K562 (cell line): Measurements from ENCODE around the gene CCDC68. TPM values are rescaled to one million over a fixed set of nuclear protein-coding genes. Genes with fewer than 3 reads are reported as not detected.

Experiments used
- ATAC-seq: fragments of 200-7000 bp; cut with Tn5 transposase; 3 replicates; pipeline ENCODE4 v1.9.1; 2020; ENCODE audit warnings: moderate library complexity
- BruUV-seq: library from RNA; stranded (reverse); fragments of 400-500 nt; replicated peaks from 2 replicates; lab custom pipeline; 2021; lab: Mats Ljungman, UMichigan
- CTCF ChIA-PET: fragments of 300-600 bp; formaldehyde crosslinking; extraction: SDS; loops from one replicate; lab custom pipeline; 2021; ENCODE audit warnings: low intra/inter-chr PET ratio; lab: Yijun Ruan, JAX
- POLR2A ChIA-PET: fragments of 300-600, 350-650 bp; sonication (Branson Sonifier 250); formaldehyde crosslinking; extraction: SDS; loops from one replicate; lab custom pipeline; 2021; ENCODE audit warnings: antibody characterized with exemption, inconsistent platforms; lab: Yijun Ruan, JAX
- DNase-seq, 4 experiments: peaks; one replicate each; pipeline versions ENCODE4 v3.0.0 to v3.0.0-alpha.2; 2011 to 2018; ENCODE audit warnings: low spot score in 3 of 4, mixed read lengths in 3 of 4; ENCODE audit errors: extremely low read depth in 1 of 4
- FAIRE-seq: peaks from 2 replicates; lab custom pipeline; 2011; peaks lifted over from hg19 to GRCh38; lab: Jason Lieb, UNC
- H2AFZ ChIP-seq: 2 replicates; pipeline ENCODE4 v1.6.0; 2011; ENCODE audit warnings: low read depth, low read length, control low read depth, inconsistent platforms
- H3K27ac ChIP-seq: fragments of 200-600 bp; 3 replicates; pipeline ENCODE4 v1.8.0; 2011; ENCODE audit warnings: low read depth, mild to moderate bottlenecking, control low read depth, inconsistent platforms, low read length, moderate library complexity, mixed read lengths; ENCODE audit errors: extremely low read depth
- H3K27me3 ChIP-seq, 2 experiments: fragments of 300-600 bp in 1 of 2; 2 replicates in 1 of 2; 3 replicates in 1 of 2; pipeline versions ENCODE4 v1.6.0 to v1.8.0; 2011; ENCODE audit warnings: inconsistent platforms in 2 of 2, low read length in 2 of 2, mild to moderate bottlenecking in 1 of 2, mixed read lengths in 1 of 2, moderate library complexity in 1 of 2; ENCODE audit not compliant: control insufficient read depth in 2 of 2, insufficient read depth in 2 of 2
- H3K36me3 ChIP-seq: fragments of 300-600 bp; 3 replicates; pipeline ENCODE4 v1.8.0; 2011; ENCODE audit warnings: mild to moderate bottlenecking, low read length, inconsistent platforms; ENCODE audit not compliant: control insufficient read depth, insufficient read depth
- H3K4me1 ChIP-seq, 2 experiments: fragments of 200-600 bp in 1 of 2; replicated peaks in 1 of 2; 2 replicates in 1 of 2; 3 replicates in 1 of 2; pipeline versions ENCODE4 v1.5.1 to v1.8.0; 2011; ENCODE audit warnings: inconsistent platforms in 2 of 2, low read length in 2 of 2, mild to moderate bottlenecking in 1 of 2, mixed read lengths in 1 of 2, moderate library complexity in 1 of 2; ENCODE audit not compliant: control insufficient read depth in 2 of 2, insufficient read depth in 2 of 2
- H3K4me2 ChIP-seq: 2 replicates; pipeline ENCODE4 v1.6.1; 2011; ENCODE audit warnings: low read length, control low read depth, inconsistent platforms, mixed read lengths; ENCODE audit not compliant: insufficient read depth
- H3K4me3 ChIP-seq: fragments of 200-600 bp; sonication (generic), shearing (Covaris generic); 2 replicates; pipeline ENCODE4 v1.5.1; 2016; ENCODE audit warnings: control low read depth, inconsistent platforms
- H3K79me2 ChIP-seq: fragments of 200-600 bp; 3 replicates; pipeline ENCODE4 v1.8.0; 2011; ENCODE audit warnings: low read length, inconsistent platforms; ENCODE audit not compliant: control insufficient read depth, insufficient read depth
- H3K9ac ChIP-seq, 2 experiments: 2 replicates each; pipeline versions ENCODE4 v1.6.0 to v1.6.1; 2011; ENCODE audit warnings: low read depth in 2 of 2, low read length in 2 of 2, control low read depth in 1 of 2, inconsistent platforms in 1 of 2, mild to moderate bottlenecking in 1 of 2, mixed read lengths in 1 of 2; ENCODE audit not compliant: insufficient read depth in 1 of 2
- H3K9me1 ChIP-seq: one replicate; pipeline ENCODE4 v1.6.0; 2011; ENCODE audit warnings: inconsistent platforms, mild to moderate bottlenecking, low read length, moderate library complexity; ENCODE audit not compliant: control insufficient read depth, insufficient read depth
- H3K9me3 ChIP-seq: replicated peaks from 2 replicates; pipeline ENCODE4 v1.5.1; 2011; ENCODE audit warnings: low read depth, low read length, inconsistent platforms; ENCODE audit not compliant: control insufficient read depth, insufficient read depth
- H4K20me1 ChIP-seq: replicated peaks from 2 replicates; pipeline ENCODE4 v1.6.1; 2011; ENCODE audit warnings: low read length, inconsistent platforms, mixed read lengths; ENCODE audit not compliant: control insufficient read depth, insufficient read depth
- ZNF77 ChIP-seq: fragments of 250-450 bp; sonication (Bioruptor Pico); IDR thresholded peaks from 2 replicates; pipeline ENCODE4 v1.5.0; 2020
- WGBS: fragments of 100-300 bp; shearing (Covaris generic); methylation state at CpG from one replicate; pipeline ENCODE4 v1.1.6; 2016; ENCODE audit warnings: low coverage, mixed read lengths; ENCODE audit not compliant: insufficient coverage; ENCODE audit errors: missing lambda C conversion rate; 5-methylcytosine and 5-hydroxymethylcytosine counted together
- in situ Hi-C: fragments of 300-500 bp; cut with MboI; formaldehyde crosslinking; loops from 4 replicates; pipeline ENCODE4 v1.15.0; 2018; ENCODE audit warnings: inconsistent platforms, mixed read lengths
- intact Hi-C: fragments of 100-400 bp; cut with micrococcal nuclease; formaldehyde crosslinking; loops from 2 replicates; pipeline ENCODE4 v1.14.2; 2022
- polyA plus RNA-seq, 8 experiments: library from polyadenylated mRNA; depleted of rRNA in 4 of 8; stranded (reverse) in 5 of 8; unstranded in 3 of 8; fragments of >200 nt; fragmentation: Nextera tagmentation in 2 of 8; fragmentation: Illumina TruSeq in 1 of 8; extraction: Ambion mirVana in 2 of 8; extraction: Trizol in 1 of 8; gene quantifications; 2 replicates each; pipeline versions ENCODE4 v1.2.1 to v1.2.3, GENCODE V29; 2011 to 2014; ENCODE audit warnings: inconsistent platforms in 1 of 8, missing spikeins in 1 of 8
- total RNA-seq, 7 experiments: library from RNA; depleted of rRNA in 6 of 7; stranded (reverse); fragments of >200 nt in 6 of 7; fragmentation: Illumina TruSeq in 2 of 7; extraction: Trizol in 2 of 7; gene quantifications; 2 replicates each; pipeline versions ENCODE4 v1.2.1 to v1.2.3, GENCODE V29; 2011 to 2021; ENCODE audit warnings: low replicate concordance in 1 of 7
- TF ChIP-seq, protein P1 (sequence below), 2 experiments: fragments of 450-650 bp; IDR thresholded peaks; 2 replicates each; pipeline ENCODE4 v1.6.1; 2016; ENCODE audit warnings: mild to moderate bottlenecking in 2 of 2, borderline replicate concordance in 1 of 2, low read depth in 1 of 2, moderate library complexity in 1 of 2

Gene CCDC68
- total and polyA plus RNA-seq, 9 of the 15 experiments (the other 6 are each of a cell fraction or from before 2014, with no cell fraction given): 0.28 to 4.5 (median 1.4) TPM

DNA sequence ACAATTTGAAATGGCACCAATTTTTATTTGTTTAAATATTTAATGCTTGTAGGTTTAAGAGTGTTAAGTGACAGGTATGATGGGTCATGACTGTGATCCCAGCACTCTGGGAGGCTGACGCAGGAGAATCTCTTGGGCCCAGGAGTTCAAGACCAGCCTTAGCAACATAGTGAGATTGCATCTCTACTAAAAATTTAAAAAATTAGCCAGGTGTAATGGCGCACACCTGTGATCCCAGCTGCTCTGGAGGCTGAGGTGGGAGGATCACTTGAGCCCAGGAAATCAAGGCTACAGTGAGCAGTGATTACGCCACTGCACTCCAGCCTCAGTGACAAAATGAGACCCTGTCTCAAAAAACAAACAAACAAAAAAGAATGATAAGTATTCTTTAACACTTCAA lies 43.0 kb upstream of the CCDC68 start:
- Histone ChIP-seq H3K36me3 (no peaks in the 10 kb centered on the region), H3K9me1 (no peaks in the 10 kb centered on the region), H3K9me3 (no peaks in the 10 kb centered on the region), H3K27me3 (no peaks in the 10 kb centered on the region), H3K27ac (no peak overlapping the region), H3K4me3 (no peak overlapping the region), H3K4me1 (no peaks in the 10 kb centered on the region), H3K9ac (no peak overlapping the region), H2AFZ (no peak overlapping the region), H3K4me2 (no peak overlapping the region), H4K20me1 (no peaks in the 10 kb centered on the region), H3K79me2 (no peaks in the 10 kb centered on the region)
- ATAC-seq: no peak
- CTCF ChIA-PET: no interaction called here
- no TSS peak for BruUV-seq
- DNase-seq: no peak
- intact Hi-C loops (no loop called here), in situ Hi-C loops (no loop called here)
- 14% methylated on average over 3 of the region's 3 CpGs for WGBS
- no peak for TF ChIP-seq ZNF77
- TF ChIP-seq, protein P1, sequence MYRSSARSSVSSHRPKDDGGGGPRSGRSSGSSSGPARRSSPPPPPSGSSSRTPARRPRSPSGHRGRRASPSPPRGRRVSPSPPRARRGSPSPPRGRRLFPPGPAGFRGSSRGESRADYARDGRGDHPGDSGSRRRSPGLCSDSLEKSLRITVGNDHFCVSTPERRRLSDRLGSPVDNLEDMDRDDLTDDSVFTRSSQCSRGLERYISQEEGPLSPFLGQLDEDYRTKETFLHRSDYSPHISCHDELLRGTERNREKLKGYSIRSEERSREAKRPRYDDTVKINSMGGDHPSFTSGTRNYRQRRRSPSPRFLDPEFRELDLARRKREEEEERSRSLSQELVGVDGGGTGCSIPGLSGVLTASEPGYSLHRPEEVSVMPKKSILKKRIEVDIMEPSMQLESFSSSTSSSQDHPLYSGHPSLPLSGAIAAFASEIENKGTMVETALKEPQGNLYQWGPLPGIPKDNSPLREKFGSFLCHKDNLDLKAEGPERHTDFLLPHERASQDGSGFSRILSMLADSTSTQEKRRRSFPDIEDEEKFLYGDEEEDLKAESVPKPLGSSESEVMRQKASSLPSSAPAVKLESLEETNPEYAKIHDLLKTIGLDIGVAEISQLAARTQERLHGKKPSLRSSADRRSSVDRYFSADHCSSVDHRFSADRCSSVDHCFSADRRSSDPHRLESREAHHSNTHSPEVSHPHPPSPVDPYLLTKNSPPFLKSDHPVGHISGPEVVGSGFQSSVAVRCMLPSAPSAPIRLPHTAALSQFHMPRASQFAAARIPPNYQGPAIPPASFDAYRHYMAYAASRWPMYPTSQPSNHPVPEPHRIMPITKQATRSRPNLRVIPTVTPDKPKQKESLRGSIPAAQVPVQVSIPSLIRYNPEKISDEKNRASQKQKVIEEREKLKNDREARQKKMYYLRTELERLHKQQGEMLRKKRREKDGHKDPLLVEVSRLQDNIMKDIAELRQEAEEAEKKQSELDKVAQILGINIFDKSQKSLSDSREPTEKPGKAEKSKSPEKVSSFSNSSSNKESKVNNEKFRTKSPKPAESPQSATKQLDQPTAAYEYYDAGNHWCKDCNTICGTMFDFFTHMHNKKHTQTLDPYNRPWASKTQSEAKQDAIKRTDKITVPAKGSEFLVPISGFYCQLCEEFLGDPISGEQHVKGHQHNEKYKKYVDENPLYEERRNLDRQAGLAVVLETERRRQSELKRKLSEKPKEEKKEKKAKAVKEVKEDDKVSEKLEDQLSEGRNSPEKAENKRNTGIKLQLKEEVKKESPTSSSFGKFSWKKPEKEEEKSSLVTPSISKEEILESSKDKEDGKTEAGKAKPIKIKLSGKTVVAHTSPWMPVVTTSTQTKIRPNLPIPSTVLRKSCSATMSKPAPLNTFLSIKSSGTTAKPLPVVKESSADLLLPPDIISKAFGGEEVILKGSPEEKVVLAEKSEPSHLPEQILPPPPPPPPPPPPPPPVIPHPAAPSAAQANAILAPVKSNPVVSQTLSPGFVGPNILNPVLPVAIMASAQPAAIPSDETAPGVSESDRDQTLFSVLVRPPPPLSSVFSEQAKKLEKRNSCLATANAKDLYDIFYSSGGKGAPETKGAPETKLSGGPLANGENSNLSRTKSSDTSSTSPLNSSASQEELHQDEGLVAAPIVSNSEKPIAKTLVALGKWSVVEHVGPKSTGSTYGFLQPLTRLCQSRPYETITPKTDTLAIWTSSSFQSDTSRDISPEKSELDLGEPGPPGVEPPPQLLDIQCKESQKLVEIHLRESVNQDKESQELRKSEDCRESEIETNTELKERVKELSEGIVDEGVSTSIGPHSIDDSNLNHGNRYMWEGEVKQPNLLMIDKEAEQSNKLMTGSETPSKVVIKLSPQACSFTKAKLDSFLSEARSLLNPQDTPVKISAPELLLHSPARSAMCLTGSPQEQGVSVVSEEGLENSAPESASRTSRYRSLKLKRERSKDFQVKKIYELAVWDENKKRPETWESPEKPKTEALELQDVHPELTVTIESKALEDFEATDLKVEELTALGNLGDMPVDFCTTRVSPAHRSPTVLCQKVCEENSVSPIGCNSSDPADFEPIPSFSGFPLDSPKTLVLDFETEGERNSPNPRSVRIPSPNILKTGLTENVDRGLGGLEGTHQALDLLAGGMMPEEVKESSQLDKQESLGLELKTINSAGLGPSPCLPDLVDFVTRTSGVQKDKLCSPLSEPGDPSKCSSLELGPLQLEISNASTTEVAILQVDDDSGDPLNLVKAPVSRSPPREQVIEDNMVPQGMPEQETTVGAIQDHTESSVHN (IDR thresholded peaks at IDR 0.05; ENCODE audit: borderline replicate concordance in 1 of 2, low read depth in 1 of 2): no peak
- POLR2A ChIA-PET: no interaction called here
- no peak for FAIRE-seq
